ENCODE results near the gene CEP112. TPM values are rescaled to one million over a fixed set of nuclear protein-coding genes. Genes with fewer than 3 reads are reported as not detected.
"Not testable (repeated sequence)": the region's sequence is repeated elsewhere in the genome, so short reads cannot be mapped to it uniquely, and the experiment has no call there.

The CEP112 gene
- total RNA-seq, 1 experiment from 2014 or later = 2.8 TPM

DNA sequence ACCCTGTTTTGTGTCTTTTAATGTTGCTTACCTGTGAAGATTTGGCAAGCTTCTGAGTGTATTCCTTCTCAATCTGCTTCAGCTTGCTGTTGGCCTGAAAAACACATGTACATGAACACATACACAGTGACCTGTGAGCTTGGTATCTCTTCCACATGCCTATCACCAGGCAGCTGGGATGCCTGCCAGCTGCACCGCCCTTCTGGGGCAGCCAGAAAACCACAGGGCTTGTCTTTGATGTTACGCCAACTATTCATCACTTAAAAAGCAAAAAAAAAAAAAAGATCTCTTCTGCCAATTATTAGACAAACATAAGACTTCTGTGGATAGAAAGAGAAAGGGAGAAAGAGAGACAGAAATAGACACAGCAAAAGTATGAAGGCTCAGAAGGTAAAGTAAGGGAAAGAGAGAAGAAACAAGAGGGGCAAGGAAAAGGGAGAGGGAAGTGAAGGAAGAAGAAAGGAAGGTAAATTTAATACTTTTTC, 441.3 kb downstream of the CEP112 start:
- in situ Hi-C loops (cut with HindIII; ENCODE audit: low pct_unique_long_range_greater_than_20kb, low sequenced_read_pairs) = no loop called here

DNA sequence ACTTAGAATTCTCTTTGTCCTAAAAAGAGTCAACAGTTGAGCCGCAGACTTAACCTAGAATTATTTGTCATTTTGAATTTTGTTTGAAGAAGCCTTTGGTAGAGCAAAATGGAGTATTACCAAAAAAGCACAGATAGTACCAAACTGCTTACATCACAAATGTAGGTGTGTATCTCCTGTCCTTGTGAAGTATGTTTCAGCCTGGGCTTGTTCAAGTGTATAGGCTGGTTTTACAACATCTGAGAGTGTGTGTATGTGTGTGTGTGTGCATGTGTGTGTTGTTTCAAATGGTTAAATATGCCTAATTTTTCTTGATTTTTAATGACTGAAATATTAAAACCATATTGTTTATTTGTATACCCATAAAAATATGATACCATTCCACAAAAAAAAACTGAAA, 441.8 kb downstream of the CEP112 start:
- in situ Hi-C loops (cut with HindIII; ENCODE audit: low pct_unique_long_range_greater_than_20kb, low sequenced_read_pairs) = no loop called here
- DNase-seq (ENCODE audit: low read depth) = no peak

More for the DNA sequence above, 441.3 kb downstream of the CEP112 start:
- DNase-seq (ENCODE audit: low read depth) = peak; percentile 97

DNA sequence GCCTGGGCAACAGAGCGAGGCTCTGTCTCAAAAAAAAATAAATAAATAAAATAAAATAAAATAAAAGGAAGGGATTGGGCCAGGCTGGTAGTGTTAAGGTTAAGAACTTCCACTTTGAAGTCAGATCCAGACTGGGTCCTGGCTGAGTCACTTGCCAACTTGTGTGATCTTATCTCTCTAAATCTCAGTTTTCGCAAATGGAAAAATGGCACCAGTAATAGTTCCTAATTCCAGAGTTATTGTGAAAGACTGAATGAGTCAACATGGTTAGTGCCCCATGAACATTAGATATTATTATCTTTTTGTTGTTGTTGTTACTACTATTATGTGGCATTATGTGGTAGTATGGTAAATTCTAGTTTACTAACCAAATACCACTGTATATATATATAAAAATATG, 442.5 kb downstream of the CEP112 start:
- no peak for DNase-seq (ENCODE audit: low read depth)
- in situ Hi-C loops (cut with HindIII; ENCODE audit: low pct_unique_long_range_greater_than_20kb, low sequenced_read_pairs) = no loop called here

DNA sequence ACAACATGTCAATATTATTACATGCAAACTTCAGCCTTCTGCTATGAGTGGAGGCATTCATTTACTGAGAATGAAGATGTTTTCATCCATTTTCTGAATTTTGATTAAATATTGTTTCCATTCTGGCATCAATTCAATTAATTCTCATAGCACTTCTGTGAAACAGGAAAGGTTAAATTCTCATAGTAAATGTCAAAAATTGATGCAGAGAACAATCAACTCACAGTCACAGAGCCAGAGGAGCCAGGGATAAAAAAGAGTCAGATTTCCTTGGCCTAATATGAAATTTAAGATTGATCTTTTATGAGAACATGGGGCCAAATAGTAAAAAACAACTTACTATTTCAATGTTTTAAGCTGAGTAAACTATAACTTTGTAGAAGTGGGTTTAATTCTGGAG, 446.7 kb downstream of the CEP112 start:
- in situ Hi-C loops (cut with HindIII; ENCODE audit: low pct_unique_long_range_greater_than_20kb, low sequenced_read_pairs) = no loop called here
- no peak for DNase-seq (ENCODE audit: low read depth)

- DNase-seq (ENCODE audit: low read depth) = no peak
- in situ Hi-C loops (cut with HindIII; ENCODE audit: low pct_unique_long_range_greater_than_20kb, low sequenced_read_pairs) = no loop called here
These were observed 448.7 kb downstream of the CEP112 start for GRCh38 chr17:65743308-65743655.

DNA sequence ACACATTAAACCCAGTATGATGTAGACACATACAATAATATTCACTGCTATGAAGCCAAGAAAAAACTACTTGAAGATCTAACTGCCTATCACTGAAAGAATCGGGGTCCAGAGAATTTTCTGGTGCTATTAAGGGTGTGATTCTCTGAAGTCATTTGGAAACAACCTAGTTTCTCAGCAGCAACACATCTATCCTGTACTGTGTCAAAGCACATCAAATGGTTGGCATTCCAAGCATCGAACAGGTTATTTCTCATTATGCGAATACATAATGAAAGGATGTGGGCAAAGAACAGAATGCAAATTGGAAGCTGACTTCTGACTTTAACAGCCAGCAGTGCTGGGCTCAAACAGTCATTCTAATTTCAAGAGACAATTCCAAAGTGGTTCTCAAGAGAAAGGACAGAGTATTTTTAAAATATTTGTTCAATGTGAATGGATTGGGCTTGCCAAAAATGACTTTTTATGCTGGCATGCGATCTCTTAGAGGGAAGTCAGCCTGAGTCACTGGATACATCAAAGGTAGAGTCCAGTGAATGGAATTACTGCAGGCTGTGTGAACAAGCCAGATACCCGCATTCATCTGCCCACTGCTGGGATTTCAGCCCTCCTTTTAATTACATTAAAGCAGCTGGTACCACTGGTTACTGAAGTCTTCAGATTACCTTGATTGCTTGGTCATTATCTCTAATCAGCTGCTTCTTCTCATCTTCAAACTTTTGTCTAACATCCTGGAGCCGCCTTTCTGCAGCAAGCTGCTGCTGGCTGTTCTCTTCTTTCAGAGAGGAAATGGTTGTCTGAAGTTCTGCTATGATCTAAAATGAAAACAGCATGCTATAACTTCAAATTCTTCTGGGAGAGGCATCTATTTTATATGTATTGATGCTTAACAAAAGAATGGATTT, 449.3 kb downstream of the CEP112 start:
- in situ Hi-C loops (cut with HindIII; ENCODE audit: low pct_unique_long_range_greater_than_20kb, low sequenced_read_pairs) = no loop called here
- no peak for DNase-seq (ENCODE audit: low read depth)

GRCh38 chr17:65741710-65742109, 450.2 kb downstream of the CEP112 start:
- no peak for DNase-seq (ENCODE audit: low read depth)
- in situ Hi-C loops (cut with HindIII; ENCODE audit: low pct_unique_long_range_greater_than_20kb, low sequenced_read_pairs) = no loop called here

DNA sequence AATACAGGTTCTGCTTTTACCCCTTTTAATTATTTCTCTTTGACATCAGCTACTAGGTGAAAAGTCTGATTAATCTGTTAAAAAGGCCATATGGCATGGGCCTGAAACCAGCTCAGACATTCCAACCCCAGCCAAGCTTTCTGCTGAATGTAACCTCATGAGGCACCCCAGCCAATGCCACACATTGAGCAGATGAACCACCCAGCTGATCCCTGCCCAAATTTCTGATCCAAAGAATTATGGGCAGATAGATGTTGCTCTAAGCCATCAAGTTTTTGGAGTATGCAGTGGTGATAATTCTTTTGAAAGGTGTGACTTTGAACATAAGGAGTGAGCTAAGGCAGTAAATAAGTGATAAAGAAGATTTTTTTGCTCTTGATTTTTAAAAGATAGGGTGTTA, 452.9 kb downstream of the CEP112 start:
- DNase-seq (ENCODE audit: low read depth) = no peak
- in situ Hi-C loops (cut with HindIII; ENCODE audit: low pct_unique_long_range_greater_than_20kb, low sequenced_read_pairs) = no loop called here

DNA sequence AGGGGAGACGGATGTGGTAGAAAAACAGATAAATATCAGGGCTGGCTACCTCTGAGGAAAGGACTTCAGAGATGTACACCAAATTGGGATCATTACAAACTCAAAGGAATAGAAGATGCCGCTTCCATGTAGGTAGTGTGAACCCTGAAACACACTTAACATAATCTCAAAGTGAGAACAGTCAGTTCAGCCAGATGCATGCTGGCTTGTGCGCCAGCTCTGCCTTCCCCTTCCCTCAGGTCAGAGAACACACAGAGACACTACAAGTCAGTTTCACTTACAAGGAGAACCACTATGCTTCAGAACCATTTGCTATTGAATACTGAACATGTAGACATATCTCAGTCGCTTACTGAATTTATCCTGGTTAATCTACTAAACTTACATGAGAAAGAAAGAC, 454.5 kb downstream of the CEP112 start:
- in situ Hi-C loops (cut with HindIII; ENCODE audit: low pct_unique_long_range_greater_than_20kb, low sequenced_read_pairs) = no loop called here
- no peak for DNase-seq (ENCODE audit: low read depth)

DNA sequence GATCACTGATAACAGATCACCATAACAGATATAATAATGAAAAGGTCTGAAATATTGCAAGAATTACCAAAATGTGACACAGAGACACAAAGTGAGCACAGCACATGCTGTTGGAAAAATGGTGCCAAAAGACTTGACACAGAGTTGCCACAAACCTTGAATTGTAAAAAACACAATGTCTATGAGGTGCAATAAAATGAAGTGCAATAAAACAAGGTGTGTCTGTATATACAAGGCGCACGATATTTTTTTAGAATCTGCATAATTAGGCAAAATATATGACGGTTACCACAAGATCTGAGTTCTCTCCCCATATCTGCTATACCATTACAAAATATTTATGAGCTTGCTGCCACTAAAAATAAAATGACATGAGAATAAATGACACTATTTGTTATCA, 458.6 kb downstream of the CEP112 start:
- in situ Hi-C loops (cut with HindIII; ENCODE audit: low pct_unique_long_range_greater_than_20kb, low sequenced_read_pairs) = no loop called here
- DNase-seq (ENCODE audit: low read depth) = no peak

DNA sequence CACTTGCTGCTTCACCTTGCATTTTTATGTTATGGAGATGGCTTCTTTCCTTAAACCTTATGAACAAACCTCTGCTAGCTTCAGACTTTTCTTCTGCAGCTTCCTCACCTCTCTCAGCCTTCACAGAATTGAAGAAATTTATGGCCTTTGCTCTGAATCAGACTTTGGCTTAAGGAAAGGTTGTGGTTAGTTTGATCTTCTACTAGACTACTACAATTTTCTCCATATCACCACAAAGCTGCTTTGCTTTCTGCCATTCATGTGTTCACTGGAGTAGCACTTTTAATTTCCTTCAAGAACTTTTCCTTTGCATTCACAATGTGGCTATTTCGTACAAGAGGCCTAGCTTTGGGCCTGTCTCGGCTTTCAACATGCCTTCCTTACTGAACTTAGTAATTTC, 459.3 kb downstream of the CEP112 start:
- DNase-seq (ENCODE audit: low read depth); in situ Hi-C loops (cut with HindIII; ENCODE audit: low pct_unique_long_range_greater_than_20kb, low sequenced_read_pairs): not testable (repeated sequence)

GRCh38 chr17:65730711-65731169, 461.2 kb downstream of the CEP112 start:
- in situ Hi-C loops (cut with HindIII; ENCODE audit: low pct_unique_long_range_greater_than_20kb, low sequenced_read_pairs) = no loop called here
- no peak for DNase-seq (ENCODE audit: low read depth)

DNA sequence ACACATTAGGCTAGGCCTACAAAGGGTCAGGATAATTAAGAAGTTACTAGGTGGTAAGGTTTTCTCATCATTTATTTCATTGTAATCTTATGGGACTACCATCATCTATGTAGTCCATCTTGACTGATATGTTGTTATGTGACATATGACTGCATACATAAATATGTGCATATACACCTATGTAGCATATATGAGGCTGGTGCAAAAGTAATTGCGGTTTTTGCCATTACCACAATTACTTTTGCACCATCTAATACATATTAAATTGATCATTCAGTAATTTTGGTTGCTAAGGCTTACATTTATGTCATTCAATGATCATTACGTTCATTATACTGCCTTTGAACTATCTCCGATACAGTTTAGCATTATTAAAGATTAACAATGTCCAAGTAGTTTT, 462.7 kb downstream of the CEP112 start:
- DNase-seq (ENCODE audit: low read depth) = no peak

DNA sequence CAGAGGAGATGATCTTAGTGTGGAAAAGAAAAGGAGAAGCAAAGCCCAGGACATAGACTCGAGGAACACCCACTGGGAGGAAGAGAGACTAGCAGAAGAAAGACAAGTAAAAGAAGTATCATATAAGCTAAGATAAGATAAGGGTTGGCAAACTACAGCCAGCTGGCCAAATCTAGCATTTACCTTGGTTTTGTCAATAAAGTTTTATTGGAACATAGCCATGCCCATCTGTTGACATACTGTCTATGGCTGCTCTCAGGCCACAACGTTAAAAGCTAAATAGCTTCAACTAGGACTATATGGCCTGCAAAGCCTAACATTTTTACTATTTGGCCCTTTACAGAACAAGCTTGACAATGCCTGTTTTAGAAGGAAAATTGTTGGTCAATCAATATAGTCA, 464.1 kb downstream of the CEP112 start:
- in situ Hi-C loops (cut with HindIII; ENCODE audit: low pct_unique_long_range_greater_than_20kb, low sequenced_read_pairs) = no loop called here
- no peak for DNase-seq (ENCODE audit: low read depth)

More for the DNA sequence above, 462.7 kb downstream of the CEP112 start:
- in situ Hi-C loops (cut with HindIII; ENCODE audit: low pct_unique_long_range_greater_than_20kb, low sequenced_read_pairs) = no loop called here

GRCh38 chr17:65727246-65727645, 464.7 kb downstream of the CEP112 start:
- in situ Hi-C loops (cut with HindIII; ENCODE audit: low pct_unique_long_range_greater_than_20kb, low sequenced_read_pairs) = no loop called here
- DNase-seq (ENCODE audit: low read depth) = no peak

GRCh38 chr17:65723431-65724151, 468.3 kb downstream of the CEP112 start:
- in situ Hi-C loops (cut with HindIII; ENCODE audit: low pct_unique_long_range_greater_than_20kb, low sequenced_read_pairs) = no loop called here
- DNase-seq (ENCODE audit: low read depth) = no peak

- in situ Hi-C loops (cut with HindIII; ENCODE audit: low pct_unique_long_range_greater_than_20kb, low sequenced_read_pairs) = no loop called here
- no peak for DNase-seq (ENCODE audit: low read depth)
These were observed 473.3 kb downstream of the CEP112 start for GRCh38 chr17:65718601-65719000.

GRCh38 chr17:65712383-65713267, 479.3 kb downstream of the CEP112 start:
- in situ Hi-C loops (cut with HindIII; ENCODE audit: low pct_unique_long_range_greater_than_20kb, low sequenced_read_pairs) = no loop called here
- DNase-seq (ENCODE audit: low read depth) = no peak

Data from Caki2 (cell line).